Subcutaneous adipose tissue (tissue), 4 donors: Measurements from ENCODE around the gene ABAT. TPM values are rescaled to one million over a fixed set of nuclear protein-coding genes. Genes with fewer than 3 reads are reported as not detected.

Experiments
- total RNA-seq, 4 donors: library from RNA; depleted of rRNA; stranded (reverse); fragments of >200 nt; gene quantifications; one replicate each; pipeline ENCODE4 v1.1.0, GENCODE V29; 2016
- TF ChIP-seq, protein P1 (sequence below): fragments of 450-650 bp; IDR thresholded peaks from one replicate; pipeline ENCODE4 v1.5.1; 2016; ENCODE audit warnings: low read depth, mild to moderate bottlenecking, control low read depth, antibody characterized with exemption, moderate library complexity

ABAT gene
- total RNA-seq, 4 donors from 2014 or later = 4.9 to 9.8 (median 7.0) TPM

DNA sequence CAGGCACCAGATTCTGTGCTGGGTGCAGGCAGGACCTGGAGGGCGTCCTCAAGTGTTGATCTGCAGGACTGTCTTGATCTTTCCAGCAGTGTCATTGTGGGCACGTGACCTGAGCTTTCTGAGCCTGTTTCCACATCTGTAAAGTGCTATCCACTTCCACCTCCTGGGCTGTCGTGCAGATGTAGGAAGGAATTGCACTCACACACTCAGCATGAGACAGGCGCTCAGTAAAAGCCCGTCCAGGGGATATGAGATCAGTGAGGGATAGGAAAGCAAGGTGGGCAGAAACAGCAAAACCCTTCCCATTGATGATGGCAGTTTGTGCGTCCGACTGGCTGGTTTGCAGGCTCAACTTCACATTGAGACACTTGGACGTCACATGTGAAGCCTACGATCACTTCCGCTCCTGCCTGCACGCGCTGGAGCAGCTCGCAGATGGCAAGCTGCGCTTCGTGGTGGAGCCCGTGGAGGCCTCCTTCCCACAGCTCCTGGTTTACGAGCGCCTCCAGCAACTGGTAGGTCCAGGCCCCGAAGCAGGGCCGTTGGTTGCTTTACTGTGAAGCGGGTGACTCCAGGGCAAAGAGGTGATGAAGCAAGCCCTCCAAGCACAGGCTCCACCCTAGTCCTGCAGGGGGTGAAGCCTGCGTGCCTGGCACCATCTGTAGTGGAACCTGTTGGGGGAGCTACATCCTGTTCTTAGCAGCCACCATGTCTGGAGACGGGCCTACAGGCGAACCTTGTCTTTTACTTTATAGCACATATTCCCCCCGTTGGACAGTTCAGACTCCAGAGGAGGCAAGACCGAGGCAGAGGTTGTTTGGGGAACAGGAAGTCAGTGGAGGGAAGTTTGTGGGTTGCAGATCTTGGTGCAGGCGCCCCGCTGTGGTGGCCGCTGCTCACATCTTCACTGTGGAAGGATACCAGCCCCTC lies 29.9 kb upstream of the ABAT start:
- TF ChIP-seq, protein P1, sequence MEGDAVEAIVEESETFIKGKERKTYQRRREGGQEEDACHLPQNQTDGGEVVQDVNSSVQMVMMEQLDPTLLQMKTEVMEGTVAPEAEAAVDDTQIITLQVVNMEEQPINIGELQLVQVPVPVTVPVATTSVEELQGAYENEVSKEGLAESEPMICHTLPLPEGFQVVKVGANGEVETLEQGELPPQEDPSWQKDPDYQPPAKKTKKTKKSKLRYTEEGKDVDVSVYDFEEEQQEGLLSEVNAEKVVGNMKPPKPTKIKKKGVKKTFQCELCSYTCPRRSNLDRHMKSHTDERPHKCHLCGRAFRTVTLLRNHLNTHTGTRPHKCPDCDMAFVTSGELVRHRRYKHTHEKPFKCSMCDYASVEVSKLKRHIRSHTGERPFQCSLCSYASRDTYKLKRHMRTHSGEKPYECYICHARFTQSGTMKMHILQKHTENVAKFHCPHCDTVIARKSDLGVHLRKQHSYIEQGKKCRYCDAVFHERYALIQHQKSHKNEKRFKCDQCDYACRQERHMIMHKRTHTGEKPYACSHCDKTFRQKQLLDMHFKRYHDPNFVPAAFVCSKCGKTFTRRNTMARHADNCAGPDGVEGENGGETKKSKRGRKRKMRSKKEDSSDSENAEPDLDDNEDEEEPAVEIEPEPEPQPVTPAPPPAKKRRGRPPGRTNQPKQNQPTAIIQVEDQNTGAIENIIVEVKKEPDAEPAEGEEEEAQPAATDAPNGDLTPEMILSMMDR = no peak

DNA sequence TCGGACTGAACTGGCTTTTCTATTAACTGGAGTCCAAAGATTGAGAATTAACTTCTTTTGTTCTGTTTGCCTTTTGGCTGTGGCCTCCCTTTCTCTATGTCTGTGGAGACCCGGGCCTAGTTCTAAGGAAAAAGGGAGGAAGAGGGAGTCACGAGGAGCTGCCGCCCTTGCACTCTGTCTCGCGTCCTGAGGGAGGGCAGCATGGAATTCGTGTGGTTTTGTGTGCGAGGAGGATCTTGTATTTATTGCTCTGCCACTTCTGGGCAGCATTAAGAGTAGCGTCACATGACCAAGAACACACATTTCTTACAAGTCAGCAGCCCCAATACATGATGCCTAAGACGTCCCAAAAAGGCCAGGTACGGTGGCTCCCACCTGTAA lies 29.3 kb upstream of the ABAT start:
- TF ChIP-seq, protein P1 = no peak

DNA sequence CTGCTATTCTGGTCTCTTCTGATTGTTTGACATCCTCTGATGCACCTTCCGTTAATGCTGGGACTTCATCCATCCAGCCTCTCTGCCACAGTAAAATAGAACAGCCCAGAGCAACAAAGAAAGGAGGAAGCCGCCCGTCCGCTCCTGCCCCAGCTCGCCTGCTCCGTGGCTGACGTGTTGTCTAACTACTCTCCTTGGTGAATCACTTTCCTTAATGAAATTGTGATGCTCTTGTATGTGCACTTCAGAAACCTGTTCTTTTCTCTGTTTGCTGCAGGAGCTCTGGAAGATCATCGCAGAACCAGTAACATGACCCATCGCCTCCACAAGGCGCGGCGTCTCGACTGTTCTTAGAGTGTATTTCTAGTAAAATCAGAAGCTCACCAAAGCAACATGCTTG lies 28.6 kb upstream of the ABAT start:
- TF ChIP-seq, protein P1 = no peak

DNA sequence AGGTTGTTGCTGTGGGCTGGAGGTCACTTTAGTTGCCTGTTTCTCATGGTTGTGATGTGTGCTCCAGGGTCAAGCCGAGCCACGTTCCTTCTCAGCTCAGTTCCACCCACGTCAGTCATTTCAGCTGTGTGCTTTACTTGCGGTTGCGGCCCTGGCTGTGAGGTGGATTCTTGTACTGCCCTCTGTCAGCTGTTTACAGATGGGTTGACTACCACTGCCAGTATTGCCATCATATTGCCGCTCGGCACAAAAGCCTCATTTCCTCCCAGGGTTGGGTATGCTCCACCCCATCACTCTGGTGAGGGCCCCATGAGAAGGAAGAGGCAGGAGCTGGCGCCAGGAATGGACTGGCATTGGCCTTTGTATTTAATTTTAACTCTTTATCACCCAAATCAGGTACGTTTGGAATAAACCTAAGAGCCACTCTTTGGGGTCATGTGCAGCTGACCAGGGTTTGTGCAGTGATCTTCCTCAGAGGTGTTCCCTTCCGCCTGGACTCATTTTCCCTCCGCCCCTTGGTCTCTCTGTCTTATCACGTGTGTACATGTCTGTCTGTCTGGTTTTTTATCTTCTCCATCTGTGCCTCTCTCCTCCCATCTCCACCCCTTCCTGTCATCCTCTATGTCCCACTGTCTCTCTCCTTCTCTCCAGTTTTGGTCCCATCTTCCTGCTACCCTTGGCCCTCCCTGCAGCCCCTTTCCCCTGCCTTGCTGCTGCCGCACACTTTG lies 27.9 kb upstream of the ABAT start:
- TF ChIP-seq, protein P1 = no peak

DNA sequence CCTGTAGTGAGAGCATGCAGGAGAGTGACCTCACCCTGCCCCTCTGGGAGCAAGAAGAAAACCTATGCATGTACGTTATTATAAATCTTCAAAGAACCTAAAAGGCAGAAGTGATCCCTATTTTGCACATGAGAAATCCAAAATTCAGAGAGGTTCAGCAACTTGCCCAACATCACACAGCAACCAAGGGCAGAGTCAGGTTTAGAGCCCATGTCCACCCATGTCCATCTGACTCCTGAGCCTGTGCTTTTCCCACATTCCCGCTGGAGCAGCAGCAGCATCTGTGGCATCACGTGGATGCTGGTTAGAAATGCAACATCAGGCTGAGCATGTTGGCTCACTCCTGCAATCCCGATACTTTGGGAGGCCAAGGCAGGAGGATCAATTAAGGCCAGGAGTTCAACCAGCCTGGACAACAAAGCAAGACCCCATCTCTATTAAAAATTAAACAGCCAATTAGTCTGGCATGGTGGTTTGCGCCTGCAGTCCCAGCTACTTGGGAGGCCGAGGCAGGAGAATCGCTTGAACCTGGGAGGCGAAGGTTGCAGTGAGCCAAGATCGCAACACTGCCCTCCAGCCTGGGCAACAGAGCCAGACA lies 26.6 kb upstream of the ABAT start:
- TF ChIP-seq, protein P1 = no peak

DNA sequence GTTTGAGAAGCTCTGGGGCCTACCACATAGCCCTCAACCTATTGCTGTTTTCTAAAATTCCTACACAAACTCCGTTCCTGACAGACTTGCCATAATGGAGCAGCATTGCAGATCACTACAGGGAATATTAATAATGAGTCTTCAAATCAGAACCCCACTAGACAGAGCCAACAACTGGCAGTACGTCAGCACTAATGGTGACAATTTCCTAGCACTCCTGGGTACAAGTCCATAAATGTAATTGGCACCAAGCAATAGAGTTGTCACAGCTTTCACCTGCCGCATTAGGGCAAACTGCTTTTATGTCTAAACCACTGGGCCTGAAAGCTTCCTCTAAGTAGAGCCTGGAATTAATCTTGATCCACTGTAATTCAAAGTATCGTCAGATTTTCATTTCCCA lies 25.5 kb upstream of the ABAT start:
- TF ChIP-seq, protein P1 = no peak
